ENCODE measurements around the gene UCHL5. TPM values are rescaled to one million over a fixed set of nuclear protein-coding genes. Genes with fewer than 3 reads are reported as not detected.
"Not testable (repeated sequence)": the region's sequence is repeated elsewhere in the genome, so short reads cannot be mapped to it uniquely, and the experiment has no call there.

UCHL5 gene
- total RNA-seq, 1 donor from 2014 or later, result 27.5 TPM

DNA sequence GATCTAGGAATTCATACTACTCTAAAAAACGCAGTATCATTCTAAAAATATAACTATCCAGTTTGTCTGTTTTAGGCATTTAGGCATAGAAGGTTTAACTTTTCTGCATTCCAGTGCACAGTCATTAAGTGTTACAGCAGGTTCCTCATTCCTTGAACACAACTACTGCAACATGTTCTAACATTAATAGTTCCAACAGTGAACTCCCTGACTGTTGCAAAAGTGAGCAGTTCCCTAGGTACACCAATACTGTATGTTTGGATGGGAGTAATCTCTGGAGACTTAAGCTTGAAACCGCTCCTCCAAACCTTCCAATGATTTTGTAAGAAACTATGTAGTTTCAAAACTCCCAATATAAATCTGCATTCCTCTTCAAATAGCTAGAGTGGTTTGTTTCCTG lies 46.2 kb downstream of the UCHL5 start:
- DNase-seq (ENCODE audit: low spot score), result no peak

GRCh38 chr1:193011406-193011805 lies 47.8 kb downstream of the UCHL5 start:
- DNase-seq (ENCODE audit: low spot score), result no peak

- DNase-seq (ENCODE audit: low spot score), result no peak
Observed at GRCh38 chr1:193009501-193009900, 49.7 kb downstream of the UCHL5 start.

- DNase-seq (ENCODE audit: low spot score), result no peak
Observed at GRCh38 chr1:193005785-193006184, 53.4 kb downstream of the UCHL5 start.

DNA sequence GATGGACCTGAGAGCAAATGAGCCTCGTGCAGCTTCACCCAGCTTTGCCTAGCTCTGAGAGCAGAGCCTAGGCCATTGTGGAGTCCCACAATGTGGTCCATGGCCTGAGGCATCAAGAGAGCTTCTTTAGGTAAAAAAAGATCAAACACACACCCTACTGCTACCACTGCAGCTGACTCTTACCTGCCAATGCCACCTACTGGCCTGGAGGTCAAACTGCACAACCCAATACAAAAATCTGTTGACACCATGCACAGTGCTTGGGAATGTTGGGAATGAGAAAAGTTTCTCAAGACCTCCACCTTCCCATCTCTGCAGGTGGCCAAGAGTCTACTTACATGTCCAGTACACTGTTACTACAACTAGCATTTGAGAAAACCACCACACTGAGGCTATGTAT lies 60.6 kb downstream of the UCHL5 start:
- DNase-seq (ENCODE audit: low spot score), result no peak

DNA sequence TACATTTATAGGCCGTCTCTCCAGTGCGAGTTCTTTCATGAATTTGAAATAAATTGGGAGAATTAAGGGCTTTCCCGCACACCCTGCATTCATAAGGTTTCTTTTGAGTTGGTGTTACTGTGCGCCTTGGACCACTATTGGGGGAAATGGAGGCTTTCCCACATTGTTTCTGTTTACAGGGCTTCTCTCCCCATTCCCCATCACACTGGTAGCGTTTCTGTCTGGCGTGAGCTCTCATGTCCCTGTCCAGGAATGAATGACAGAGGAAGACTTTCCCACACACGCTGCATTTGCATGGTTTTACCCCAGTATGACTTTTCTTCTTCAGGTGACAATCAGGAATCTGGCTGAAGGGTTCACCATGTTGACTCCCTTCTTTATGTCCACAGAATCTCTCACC lies 65.0 kb downstream of the UCHL5 start:
- no peak for DNase-seq (ENCODE audit: low spot score)

GRCh38 chr1:192993426-192994085 lies 65.6 kb downstream of the UCHL5 start:
- DNase-seq (ENCODE audit: low spot score), result no peak

DNA sequence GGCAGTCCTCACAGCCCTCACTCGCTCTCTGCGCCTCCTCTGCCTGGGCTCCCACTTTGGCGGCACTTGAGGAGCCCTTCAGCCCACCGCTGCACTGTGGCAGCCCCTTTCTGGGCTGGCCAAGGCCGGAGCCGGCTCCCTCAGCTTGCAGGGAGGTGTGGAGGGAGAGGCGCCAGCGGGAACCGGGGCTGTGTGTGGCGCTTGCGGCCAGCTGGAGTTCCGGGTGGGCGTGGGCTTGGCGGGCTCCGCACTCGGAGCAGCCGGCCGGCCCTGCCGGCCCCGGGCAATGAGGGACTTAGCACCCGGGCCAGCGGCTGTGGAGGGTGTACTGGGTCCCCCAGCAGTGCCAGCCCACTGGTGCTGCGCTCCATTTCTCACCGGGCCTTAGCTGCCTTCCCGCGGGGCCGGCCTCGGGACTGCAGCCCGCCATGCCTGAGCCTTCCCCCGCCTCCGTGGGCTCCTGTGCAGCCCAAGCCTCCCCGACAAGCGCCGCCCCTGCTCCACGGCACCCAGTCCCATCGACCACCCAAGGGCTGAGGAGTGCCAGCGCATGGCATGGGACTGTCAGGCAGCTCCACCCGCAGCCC lies 72.3 kb downstream of the UCHL5 start:
- DNase-seq (ENCODE audit: low spot score), result not testable (repeated sequence)

DNA sequence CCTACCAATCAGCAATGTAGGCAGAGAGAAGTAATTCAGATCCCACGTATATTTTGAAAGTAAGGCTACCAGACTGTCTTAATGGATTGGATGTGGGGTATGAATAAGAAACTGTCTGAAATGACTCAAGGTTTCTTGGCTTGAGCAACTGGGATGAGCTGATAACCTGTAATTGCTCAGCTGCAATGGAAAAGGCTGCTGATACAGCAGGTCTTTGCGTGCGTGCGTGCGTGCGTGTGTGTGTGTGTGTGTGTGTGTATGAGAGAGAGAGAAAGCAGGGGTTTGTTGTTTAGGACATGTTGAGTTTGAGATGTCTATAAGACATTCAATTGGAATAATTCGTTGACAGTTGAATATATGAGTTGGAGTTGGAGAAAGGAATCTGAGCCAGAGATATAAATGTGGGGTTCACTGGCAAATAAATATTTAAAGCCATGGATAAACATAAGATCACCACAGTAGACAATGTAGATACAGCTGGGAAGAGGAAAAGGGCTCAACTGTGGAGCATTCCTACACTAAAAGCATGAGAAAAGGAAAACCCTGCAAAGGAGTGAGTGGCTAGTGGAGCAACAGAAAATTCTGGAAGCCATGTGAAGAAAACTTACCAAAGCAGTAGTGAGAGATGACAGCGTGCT lies 72.9 kb downstream of the UCHL5 start:
- no peak for DNase-seq (ENCODE audit: low spot score)

DNA sequence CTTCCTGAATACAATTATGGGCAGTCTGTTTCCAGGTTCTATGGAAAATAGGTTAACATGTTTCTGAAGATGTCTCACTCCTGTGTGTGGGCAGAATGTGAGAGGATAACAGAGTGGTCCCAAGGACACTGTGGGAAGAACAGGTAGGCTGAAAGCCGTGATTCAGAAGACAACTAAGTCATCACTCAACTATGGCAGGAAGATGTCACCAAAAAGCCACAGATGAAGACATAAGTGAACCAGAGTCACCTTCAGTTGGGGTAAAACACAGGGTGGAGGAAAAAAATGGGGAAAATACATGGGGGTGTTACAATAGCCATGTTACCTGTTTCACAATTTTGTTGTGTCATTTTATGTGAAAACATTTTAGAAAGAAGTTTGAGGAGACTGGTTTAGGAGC lies 75.1 kb downstream of the UCHL5 start:
- DNase-seq (ENCODE audit: low spot score), result no peak

DNA sequence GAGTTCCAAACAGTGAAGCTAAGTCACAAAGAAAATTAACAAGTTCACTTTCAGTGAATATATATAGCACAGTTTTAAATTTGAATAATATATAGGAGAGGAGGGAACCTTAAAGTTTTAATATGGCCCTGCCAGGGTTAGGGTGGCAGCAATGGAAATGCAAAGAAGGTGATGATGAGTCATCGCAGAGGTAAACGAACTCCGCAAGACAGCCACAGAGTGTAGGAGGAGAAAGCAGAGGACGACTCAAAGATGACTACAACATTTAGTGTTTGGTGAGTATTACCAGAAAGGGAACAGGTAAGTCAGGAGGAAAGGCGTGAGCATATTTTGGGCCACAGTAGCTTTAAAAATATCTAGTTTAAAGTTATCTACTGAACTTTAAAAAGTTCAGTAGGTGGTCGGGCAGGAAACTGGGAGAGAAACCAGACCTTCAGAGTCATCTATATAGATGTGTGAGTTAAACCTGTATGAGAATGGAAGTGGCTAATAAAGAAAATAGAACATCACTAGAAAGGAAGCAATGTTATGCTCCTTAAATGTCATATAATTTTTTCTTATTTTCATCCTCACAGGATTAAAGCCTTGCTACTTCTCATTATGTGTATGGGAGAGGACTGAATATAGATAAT lies 75.7 kb downstream of the UCHL5 start:
- no peak for DNase-seq (ENCODE audit: low spot score)

- DNase-seq (ENCODE audit: low spot score), result no peak
Observed at GRCh38 chr1:192980856-192981255, 78.3 kb downstream of the UCHL5 start.

DNA sequence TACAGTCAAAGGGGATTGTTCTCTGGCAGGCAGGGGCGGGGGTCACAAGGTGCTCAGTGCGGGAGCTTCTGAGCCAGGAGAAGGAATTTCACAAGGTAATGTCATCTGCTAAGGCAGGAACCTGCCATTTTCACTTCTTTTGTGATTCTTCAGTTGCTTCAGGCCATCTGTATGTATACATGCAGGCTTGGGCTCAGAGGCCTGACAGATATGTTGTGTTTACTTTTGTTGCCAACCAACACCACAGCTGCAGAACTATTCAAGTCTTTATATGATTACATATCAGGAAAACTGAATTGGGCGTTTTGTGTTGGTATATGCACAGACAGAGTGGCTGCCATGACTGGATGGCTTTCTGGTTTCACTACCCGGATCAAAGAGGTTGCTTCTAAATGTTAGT lies 78.8 kb downstream of the UCHL5 start:
- DNase-seq (ENCODE audit: low spot score), result not testable (repeated sequence)

DNA sequence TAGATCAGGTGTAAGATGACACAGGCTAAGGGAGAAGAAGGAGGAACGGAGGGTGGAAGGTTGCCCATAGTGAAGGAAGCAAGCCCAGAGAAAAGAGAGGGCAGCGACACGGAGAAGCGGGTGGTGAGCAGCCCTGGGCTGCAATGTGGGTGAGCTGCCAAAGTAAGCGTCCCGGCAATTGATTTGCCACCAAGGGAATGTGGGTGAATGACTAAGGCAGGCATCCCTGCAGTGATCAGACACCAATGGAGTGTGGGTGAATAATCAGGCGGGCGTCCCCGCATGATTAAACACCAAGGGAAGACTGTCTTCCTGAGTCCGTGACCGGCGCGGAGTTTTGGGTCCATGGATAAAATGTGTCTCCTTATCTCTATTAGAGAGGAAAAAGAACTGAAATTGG lies 79.6 kb downstream of the UCHL5 start:
- DNase-seq (ENCODE audit: low spot score), result no peak

- no peak for DNase-seq (ENCODE audit: low spot score)
Observed at GRCh38 chr1:192978195-192978710, 80.9 kb downstream of the UCHL5 start.

DNA sequence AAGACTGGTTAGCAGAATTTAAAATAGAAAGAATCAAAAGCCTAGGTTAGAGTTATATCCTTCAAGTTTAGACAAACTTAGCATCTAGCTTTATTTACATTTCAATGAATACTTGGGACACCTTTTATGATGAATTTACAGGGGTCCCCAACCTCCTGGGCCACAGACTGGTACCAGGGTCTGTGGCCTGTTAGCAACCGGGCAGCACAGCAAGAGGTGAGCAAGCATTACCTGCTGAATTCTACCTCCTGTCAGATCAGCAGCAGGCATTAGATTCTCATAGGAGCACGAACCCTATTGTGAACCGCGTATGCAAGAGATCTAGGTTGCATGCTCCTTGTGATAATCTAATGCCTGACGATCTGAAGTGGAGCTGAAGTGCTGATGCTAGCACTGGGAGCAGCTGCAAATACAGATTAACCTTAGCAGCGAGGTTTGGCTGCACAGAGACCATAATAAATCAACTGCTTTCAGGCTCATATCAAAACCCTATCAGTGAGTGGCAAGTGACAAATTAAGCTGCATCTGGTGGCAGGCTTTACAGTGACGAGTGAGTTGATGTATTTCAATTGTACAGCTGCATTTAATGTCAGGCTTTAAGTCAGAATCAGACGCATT lies 82.0 kb downstream of the UCHL5 start:
- DNase-seq (ENCODE audit: low spot score), result no peak

GRCh38 chr1:192976576-192976975 lies 82.6 kb downstream of the UCHL5 start:
- DNase-seq (ENCODE audit: low spot score), result no peak

- DNase-seq (ENCODE audit: low spot score), result no peak
Observed at GRCh38 chr1:192974701-192975100, 84.5 kb downstream of the UCHL5 start.

DNA sequence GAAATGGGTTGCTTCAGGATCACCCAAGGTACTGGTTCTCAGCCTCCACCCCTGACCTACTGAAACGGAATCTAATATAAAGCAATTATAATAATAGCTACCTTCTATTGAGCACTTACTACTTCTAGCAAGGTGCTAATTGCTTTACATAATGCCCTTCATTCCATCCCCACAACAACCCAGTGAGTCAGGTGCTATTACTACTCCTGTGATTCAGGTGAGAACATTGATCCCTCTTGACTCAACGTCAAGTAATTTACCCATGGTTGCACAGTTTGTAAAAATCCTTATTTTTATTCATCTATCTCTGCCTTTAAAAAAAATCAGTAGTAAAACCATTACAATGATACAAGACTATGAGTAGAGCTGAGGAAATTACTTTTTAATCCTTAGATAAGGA lies 85.2 kb downstream of the UCHL5 start:
- DNase-seq (ENCODE audit: low spot score), result no peak

DNA sequence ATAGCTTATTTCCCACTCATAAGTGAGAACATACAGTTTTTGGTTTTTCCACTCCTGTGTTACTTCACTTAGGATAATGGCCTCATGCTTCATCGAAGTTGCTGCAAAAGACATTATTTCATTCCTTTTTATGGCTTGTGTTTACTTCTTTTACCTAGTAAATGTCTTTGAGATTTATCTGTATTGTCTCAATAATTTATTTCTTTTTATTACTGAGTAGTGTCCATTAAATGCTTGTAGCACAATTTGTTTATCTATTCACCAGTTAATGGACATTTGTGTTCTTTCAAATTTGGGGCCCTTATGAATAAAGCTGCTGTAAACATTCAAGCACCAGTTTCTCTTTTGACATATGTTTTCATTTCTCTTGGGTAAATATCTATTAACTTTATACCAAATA lies 86.0 kb downstream of the UCHL5 start:
- DNase-seq (ENCODE audit: low spot score), result no peak

- DNase-seq (ENCODE audit: low spot score), result no peak
Observed at GRCh38 chr1:192969091-192969490, 90.1 kb downstream of the UCHL5 start.

DNA sequence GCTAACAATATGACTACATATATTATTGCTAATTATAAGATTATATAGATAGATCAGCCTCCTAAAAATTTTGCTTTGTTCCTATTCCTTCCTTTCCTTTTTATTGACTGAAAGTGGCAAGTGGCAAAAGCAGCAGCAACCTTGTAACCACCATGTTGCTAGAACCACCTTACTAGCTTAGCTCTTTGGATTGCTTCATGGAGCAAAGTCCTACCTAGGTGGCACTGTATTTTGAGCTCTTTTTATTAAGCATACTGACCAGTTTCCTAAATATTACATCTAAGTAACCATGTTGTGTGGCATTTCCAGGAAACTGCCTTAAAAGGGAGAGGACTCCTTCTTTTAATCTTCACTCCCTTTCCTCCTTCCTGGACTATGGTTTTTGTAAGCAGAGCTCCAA lies 90.8 kb downstream of the UCHL5 start:
- DNase-seq (ENCODE audit: low spot score), result no peak
